IPS-18a (cell line): Measurements from ENCODE around the gene IL4R.
A peak's percentile ranks its signal among the peaks of the same experiment; 100 is the strongest.

Experiments
- H3K27ac ChIP-seq: one replicate; pipeline ENCODE4 v1.5.1; 2013; ENCODE audit warnings: low read length
- H3K27me3 ChIP-seq: one replicate; pipeline ENCODE4 v1.6.1; 2013; ENCODE audit warnings: mild to moderate bottlenecking, low read length; ENCODE audit not compliant: control insufficient read depth, insufficient read depth
- H3K36me3 ChIP-seq: one replicate; pipeline ENCODE4 v1.6.1; 2013; ENCODE audit warnings: low read depth, low read length; ENCODE audit not compliant: control insufficient read depth
- H3K4me1 ChIP-seq: one replicate; pipeline ENCODE4 v1.6.1; 2013; ENCODE audit warnings: low read depth, low read length; ENCODE audit not compliant: control insufficient read depth
- H3K4me3 ChIP-seq: one replicate; pipeline ENCODE4 v1.5.1; 2013; ENCODE audit warnings: low read length
- H3K9ac ChIP-seq: one replicate; pipeline ENCODE4 v1.6.1; 2013; ENCODE audit warnings: mild to moderate bottlenecking, low read length, moderate library complexity
- H3K9me3 ChIP-seq: one replicate; pipeline ENCODE4 v1.6.1; 2013; ENCODE audit warnings: low read depth, low read length; ENCODE audit not compliant: control insufficient read depth

IL4R gene

DNA sequence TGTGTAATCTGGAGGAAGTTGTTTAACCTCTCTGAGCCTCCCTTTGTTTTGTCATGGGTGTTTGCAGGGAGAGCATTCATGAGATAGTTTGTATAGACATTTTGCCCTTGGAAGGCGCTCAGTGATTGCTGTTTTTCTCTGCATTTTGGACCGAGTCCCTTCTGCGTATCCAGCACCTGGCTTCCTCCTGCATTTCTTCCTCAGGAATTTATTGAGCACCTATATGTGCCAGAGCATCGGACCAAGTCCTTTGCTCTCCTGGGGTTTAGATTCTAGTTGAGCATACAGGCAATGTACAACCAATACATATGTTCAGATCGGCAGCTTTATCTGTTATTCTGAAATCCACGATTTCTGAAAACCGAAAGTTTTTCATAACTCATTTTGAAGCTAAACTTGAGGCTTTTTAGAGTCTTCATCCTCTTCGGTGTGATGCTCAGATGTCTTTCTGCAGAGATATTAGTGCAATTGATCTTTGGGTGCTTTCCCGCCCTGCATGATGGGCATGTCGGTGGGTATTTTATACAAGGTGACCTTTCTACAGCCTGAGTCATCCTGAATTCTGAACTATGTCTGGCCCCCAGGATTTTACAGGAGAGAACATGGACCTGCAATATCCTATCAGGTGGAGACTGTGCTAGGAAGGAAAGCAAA is 4.1 kb downstream of the IL4R start:
- H3K9me3 ChIP-seq, result no peaks in the 10 kb centered on the region
- no peaks in the 10 kb centered on the region for H3K36me3 ChIP-seq
- H3K4me3 ChIP-seq, result no peak overlapping the region
- no peak overlapping the region for H3K9ac ChIP-seq
- H3K27ac ChIP-seq, result no peak overlapping the region
- peaks cover 4% of the 10 kb centered on the region for H3K27me3 ChIP-seq
- H3K4me1 ChIP-seq, result peaks cover 13% of the 10 kb centered on the region

DNA sequence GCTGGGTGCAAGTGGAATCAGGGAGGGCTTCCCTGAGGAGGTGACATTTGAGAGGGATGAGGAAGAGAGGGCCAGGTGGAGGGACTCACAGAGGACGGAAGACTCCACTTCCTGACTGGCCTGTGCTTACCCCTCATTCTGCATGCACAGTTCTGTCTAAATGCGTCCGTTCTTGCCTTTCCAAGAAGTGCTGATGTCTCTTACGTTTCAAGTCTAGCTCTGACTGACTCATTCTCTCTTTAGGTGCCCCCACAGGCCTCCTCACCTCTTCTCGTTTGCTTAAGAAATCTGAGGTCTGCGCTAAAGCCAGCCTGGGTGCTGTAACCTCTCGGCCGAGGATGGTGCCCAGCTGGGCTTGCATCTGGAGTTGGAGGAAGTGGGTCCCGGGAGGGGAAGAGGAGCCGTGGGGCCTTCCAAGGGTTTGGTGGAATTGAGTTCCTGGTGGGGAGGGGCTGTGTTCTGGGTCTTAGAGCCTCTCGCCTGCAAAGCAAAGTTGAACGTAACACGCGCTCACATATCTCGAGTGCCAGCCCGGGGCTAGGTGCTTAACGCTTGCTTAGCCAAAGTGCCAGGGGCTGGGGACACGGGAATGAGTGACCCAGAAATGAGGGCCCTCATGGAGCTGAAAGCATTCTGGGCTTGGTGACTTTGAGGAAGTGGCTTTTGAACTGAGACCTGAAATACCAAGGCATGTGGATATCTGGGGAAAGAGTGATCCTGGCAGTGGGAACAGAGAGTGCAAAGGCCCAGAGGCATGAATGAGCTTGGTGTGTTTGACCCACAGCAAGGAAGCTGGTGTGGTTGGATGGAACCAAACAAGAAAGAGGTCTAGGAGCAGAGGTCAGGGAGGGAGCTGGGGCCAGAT is 4.8 kb downstream of the IL4R start:
- no peak overlapping the region for H3K9ac ChIP-seq
- H3K27me3 ChIP-seq, result no peaks in the 10 kb centered on the region
- H3K27ac ChIP-seq, result no peak overlapping the region
- H3K36me3 ChIP-seq, result no peaks in the 10 kb centered on the region
- no peaks in the 10 kb centered on the region for H3K9me3 ChIP-seq
- H3K4me3 ChIP-seq, result no peak overlapping the region
- peaks cover 11% of the 10 kb centered on the region for H3K4me1 ChIP-seq

DNA sequence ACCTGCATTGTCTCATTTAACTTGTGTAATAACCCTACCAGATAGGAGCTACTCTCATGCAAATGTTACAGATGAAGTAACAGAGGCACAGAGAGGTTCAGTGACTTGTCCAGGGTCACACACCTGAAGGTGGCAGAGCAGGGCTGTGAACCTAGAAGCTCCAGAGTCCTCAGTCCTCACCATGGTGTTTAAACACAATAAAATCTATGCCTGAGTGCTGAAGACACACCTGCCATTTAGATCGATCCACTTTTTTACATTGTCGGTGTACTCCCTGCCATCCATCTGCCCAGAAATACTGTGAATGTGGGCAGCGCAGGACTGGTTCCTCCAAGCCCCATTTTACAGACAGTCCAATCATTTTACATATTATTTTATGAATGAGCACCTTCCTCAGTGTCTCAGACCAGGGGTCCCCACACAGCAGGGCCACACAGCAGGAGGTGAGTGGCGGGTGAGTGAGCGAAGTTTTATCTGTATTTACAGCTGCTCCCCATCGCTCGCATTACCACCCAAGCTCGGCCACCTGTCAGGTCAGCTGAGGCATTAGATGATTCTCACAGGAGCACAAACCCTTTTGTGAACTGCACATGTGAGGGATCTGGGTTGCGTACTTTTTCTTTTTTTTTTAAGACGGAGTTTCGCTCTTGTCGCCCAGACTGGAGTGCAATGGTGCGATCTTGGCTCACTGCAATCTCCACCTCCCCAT is 5.6 kb downstream of the IL4R start:
- no peak overlapping the region for H3K9ac ChIP-seq
- no peaks in the 10 kb centered on the region for H3K36me3 ChIP-seq
- H3K4me1 ChIP-seq, result peaks cover 17% of the 10 kb centered on the region
- H3K9me3 ChIP-seq, result no peaks in the 10 kb centered on the region
- no peak overlapping the region for H3K4me3 ChIP-seq
- H3K27me3 ChIP-seq, result no peaks in the 10 kb centered on the region
- no peak overlapping the region for H3K27ac ChIP-seq

DNA sequence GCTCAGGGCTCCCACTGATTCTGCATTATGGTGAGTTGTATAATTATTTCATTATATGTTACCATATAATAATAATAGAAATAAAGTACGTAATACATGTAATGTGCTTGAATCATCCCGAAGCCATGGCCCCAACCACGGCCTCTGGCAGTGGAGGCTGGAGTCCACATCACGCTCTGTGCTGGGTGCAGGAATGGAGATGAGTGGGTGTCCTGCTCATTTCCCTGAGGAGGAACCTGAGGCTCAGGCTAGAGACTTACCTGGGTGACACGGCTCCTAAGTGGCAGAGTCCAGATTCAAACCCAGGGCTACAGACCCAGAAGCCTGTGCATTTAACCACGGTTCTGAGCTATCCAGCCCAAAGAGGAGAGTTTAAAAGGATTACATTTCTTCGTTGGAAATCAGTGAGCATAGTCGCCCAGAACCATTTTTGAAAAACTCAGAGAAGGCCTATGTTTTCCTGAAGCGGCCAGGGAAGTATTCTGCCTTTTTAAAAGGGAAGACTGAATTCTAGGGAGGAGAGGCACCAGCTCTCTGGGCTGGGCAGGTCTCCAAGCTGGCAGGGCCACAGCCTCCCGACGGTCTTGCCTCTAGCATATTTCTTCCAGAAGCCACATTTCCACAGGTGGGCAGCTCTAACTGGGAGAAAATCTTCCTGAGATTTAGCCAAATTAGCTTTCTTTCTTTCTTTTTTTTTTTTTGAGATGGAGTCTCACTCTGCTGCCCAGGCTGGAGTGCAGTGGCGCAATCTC is 6.7 kb downstream of the IL4R start:
- Histone ChIP-seq H3K9ac (no peak overlapping the region), H3K36me3 (no peaks in the 10 kb centered on the region), H3K27me3 (no peaks in the 10 kb centered on the region), H3K4me3 (no peak overlapping the region), H3K9me3 (no peaks in the 10 kb centered on the region), H3K27ac (no peak overlapping the region), H3K4me1 (peaks cover 21% of the 10 kb centered on the region)

DNA sequence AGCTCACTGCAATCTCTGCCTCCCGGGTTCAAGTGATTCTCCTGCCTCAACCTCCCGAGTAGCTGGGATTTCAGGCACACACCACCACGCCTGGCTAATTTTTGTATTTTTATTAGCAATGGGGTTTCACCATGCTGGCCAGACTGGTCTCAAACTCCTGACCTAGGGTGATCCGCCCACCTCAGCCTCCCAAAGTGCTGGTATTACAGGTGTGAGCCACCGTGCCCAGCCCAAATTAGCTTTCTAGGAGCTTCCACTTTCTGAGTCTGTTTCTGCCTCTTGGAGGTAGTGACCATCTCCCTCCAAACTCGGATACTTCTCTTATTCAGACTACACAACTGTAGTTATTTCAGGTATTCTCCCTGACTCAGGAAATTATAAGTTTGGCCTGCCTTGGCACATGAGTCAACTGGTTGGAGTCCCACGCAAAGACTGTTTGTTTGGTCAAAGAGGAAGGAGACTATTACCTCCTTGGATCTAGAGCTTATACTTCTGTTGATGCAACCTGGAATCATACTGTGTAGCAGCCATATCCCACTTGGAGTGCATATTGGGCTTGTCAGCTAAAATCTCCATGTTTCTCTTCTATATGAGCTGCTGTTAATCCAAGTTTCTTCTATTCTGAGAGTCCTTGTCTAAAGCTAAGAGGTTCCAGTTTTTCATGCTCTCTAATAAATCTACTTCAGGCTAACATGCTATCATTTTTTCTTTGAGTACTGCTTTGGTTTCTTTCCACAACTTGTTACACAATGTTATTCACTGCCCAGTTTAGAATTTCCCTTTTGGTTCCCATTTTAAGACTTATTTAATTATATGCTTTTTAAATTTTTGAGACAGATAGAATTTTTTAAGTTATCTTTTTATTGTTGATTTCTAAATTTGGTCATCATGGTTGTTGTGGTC is 7.5 kb downstream of the IL4R start:
- H3K9me3 ChIP-seq, result no peaks in the 10 kb centered on the region
- no peak overlapping the region for H3K27ac ChIP-seq
- no peaks in the 10 kb centered on the region for H3K27me3 ChIP-seq
- H3K36me3 ChIP-seq, result no peaks in the 10 kb centered on the region
- peaks cover 26% of the 10 kb centered on the region for H3K4me1 ChIP-seq
- H3K9ac ChIP-seq, result no peak overlapping the region
- no peak overlapping the region for H3K4me3 ChIP-seq

DNA sequence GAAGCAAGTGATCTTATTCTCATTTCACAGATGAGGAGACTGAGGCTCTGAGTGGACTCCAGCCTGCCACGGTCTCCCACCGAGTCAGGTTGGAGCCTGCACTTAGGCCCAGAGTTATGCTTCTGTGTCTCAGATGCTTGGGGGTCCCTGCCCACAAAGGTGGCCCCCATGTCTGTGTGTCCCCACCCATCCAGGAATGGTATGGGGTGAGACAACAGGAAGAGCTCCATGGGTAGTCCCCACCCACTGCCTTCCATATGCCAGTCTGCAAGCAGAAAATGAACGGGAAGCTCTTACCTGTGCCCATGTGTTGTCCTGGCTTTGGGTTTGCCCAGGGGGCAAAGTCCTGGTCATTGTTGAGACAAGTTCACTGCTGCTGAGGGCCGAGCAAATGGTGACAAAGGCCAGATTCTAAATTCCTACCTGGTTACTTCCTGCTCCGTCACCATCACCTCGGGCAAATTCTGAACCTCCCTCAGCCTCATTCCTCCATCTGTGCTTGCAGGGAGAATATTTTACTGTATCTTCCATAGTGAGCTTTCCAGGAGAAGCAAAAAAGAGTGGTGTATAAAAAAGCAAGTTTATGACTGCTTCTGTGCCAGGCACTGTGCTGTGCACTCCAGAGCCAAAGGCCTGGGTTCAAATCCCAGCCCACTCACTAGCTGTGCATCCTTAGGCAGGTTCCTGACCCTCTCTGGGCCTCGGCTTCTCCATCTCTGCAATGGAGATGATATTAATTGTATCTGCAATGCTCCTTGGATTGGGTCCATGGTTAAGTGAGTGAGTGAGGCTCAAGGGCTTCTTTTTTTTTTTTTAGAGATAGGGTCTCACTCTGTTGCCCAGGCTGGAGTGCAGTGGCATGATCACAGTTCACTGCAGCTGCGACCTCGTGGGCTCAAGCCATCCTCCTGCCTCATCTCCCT is 9.3 kb downstream of the IL4R start:
- Histone ChIP-seq H3K27ac (no peak overlapping the region), H3K4me1 (peaks cover 32% of the 10 kb centered on the region), H3K4me3 (no peak overlapping the region), H3K9me3 (no peaks in the 10 kb centered on the region), H3K36me3 (no peaks in the 10 kb centered on the region), H3K27me3 (no peaks in the 10 kb centered on the region), H3K9ac (no peak overlapping the region)

DNA sequence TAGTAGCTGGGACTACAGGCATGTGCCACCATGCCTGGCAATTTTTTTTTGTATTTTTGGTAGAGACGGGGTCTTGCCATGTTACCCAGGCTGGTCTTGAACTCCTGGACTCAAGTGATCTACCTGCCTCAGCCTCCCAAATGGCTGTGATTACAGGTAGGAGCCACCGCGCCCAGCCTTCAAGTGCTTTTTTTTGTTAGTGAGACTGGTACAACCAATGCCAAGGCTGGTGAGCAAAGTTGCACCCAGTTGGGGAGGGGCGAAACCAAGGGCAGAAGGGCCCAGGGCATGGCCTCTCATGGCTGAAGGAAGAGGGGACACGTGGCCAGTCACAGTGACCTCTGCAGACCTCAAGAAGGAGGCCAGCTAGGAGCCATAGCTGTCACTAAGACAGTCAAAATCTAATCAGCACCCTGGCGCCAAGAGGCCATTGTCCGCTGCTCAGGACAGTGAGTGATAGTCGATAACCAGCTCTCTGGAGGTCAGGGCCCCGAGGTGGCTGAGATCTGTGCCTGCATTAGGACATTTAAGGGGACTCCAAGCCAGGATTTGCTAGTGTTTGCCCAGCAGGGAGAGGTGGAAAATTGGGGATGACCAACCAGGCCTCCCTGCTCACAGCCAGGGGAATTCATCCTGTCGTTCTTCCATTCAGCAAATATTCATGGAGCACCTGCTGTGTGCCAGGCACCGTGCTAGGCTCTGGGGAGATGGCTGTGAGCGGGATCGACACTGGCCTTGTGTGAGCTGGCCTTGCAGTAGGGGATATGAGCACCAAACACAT is 10.2 kb downstream of the IL4R start:
- Histone ChIP-seq H3K27me3 (no peaks in the 10 kb centered on the region), H3K27ac (peak overlapping the region; percentile 13), H3K4me1 (peaks cover 25% of the 10 kb centered on the region), H3K36me3 (no peaks in the 10 kb centered on the region), H3K9me3 (no peaks in the 10 kb centered on the region), H3K4me3 (no peak overlapping the region), H3K9ac (no peak overlapping the region)

DNA sequence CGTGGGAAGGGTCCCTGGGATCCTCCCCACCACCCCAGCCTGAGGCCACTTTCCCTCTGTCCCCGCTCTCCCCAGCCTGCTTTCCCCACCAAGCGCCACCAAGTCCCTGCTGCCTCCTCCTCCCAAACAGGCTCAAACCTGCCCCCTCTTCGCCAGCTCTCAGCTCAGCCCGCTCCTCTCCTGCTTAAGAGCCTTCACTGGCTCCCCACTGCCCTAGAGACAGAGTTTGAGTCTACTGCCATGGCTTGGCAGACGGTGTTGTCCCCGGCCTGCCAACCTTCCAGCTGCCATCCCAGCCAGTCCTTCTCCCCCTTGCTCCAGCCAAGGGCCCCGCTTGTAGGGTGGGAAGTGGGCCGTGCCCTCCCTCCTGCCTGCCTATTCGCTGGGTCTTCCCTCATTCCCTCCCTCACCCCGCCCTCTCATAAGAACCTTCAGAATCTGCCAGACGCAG is 11.1 kb downstream of the IL4R start:
- no peak overlapping the region for H3K9ac ChIP-seq
- no peaks in the 10 kb centered on the region for H3K9me3 ChIP-seq
- H3K27ac ChIP-seq, result no peak overlapping the region
- H3K4me1 ChIP-seq, result peaks cover 25% of the 10 kb centered on the region
- H3K36me3 ChIP-seq, result no peaks in the 10 kb centered on the region
- no peaks in the 10 kb centered on the region for H3K27me3 ChIP-seq
- H3K4me3 ChIP-seq, result no peak overlapping the region

DNA sequence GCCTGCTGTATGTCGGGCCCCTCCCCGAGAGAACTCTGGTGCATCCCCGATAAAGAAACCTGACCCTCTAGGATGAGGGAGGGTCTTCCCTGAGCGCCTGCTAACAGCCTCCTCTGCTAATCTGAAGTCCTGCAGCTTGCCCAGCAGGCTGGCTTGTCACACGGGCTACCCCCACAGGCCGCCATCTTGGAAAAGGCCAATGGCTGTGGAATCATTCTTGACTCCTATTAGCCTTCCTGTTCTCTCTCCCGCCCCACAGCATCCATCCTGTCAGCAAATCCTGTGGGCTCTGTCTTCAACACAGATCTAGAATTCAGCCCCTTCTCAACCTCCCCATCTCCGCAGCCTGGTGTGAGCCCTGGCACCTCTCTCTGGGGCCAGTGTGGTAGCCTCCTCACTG is 12.0 kb downstream of the IL4R start:
- no peaks in the 10 kb centered on the region for H3K9me3 ChIP-seq
- no peaks in the 10 kb centered on the region for H3K36me3 ChIP-seq
- H3K27me3 ChIP-seq, result no peaks in the 10 kb centered on the region
- H3K4me3 ChIP-seq, result no peak overlapping the region
- no peak overlapping the region for H3K27ac ChIP-seq
- peaks cover 27% of the 10 kb centered on the region for H3K4me1 ChIP-seq
- H3K9ac ChIP-seq, result no peak overlapping the region
